Fibroblast of the aortic adventitia (primary cell): ENCODE data around the gene MT1E. TPM values are rescaled to one million over a fixed set of nuclear protein-coding genes. Genes with fewer than 3 reads are reported as not detected.
A peak's percentile ranks its signal among the peaks of the same experiment; 100 is the strongest.

Experiments used
- DNase-seq: peaks from one replicate; pipeline ENCODE4 v3.0.0-alpha.2; 2010; ENCODE audit warnings: low read depth
- H3K4me3 ChIP-seq: 2 replicates; pipeline ENCODE4 v1.5.1; 2011; ENCODE audit warnings: low read depth, mild to moderate bottlenecking, control low read depth, low read length, moderate library complexity
- CTCF ChIP-seq: IDR thresholded peaks from 2 replicates; pipeline ENCODE4 v1.5.1; 2011; ENCODE audit warnings: mild to moderate bottlenecking, low read length, control low read depth, inconsistent platforms; ENCODE audit not compliant: insufficient read depth
- total RNA-seq: library from RNA; depleted of rRNA; stranded (reverse); fragments of >200 nt; gene quantifications from 2 replicates; pipeline ENCODE4 v1.2.3, GENCODE V29; 2012; ENCODE audit warnings: low replicate concordance

MT1E gene
- total RNA-seq, 1 donor: 54.7 TPM

DNA sequence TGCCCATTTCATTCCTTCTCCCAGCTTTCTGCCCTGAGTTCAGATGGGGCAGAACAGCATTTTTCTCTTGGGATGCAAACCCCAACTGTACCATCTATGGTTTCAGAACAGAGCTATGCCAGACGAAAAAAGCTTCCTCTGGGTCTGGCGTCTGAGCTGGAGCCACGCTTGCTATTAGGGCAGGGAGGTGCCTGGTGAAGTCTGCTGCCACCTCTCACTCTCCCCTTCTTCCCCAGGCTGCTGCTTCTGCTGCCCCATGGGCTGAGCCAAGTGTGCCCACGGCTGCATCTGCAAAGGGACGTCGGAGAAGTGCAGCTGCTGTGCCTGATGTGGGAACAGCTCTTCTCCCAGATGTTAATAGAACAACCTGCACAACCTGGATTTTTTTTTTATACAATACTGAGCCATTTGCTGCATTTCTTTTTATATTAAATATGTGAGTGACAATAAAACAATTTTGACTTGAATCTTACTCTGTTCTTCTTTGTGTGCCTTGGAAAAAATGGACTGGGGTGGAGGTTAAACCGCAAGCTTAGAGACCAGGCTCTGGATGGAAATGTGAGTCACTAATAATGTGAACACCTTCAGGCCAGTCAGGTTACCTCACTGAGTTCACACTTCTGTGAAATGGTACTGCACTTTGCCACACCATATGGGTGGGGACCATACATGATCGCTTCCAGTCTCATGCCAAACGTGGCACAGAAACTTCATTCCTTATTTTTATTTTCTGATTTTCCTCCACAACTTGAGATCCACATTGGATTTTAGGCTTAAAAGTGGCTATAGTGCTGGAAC is 11.2 kb downstream of the MT1E start:
- TF ChIP-seq CTCF: no peak
- H3K4me3 ChIP-seq: no peak overlapping the region
- DNase-seq: no peak

DNA sequence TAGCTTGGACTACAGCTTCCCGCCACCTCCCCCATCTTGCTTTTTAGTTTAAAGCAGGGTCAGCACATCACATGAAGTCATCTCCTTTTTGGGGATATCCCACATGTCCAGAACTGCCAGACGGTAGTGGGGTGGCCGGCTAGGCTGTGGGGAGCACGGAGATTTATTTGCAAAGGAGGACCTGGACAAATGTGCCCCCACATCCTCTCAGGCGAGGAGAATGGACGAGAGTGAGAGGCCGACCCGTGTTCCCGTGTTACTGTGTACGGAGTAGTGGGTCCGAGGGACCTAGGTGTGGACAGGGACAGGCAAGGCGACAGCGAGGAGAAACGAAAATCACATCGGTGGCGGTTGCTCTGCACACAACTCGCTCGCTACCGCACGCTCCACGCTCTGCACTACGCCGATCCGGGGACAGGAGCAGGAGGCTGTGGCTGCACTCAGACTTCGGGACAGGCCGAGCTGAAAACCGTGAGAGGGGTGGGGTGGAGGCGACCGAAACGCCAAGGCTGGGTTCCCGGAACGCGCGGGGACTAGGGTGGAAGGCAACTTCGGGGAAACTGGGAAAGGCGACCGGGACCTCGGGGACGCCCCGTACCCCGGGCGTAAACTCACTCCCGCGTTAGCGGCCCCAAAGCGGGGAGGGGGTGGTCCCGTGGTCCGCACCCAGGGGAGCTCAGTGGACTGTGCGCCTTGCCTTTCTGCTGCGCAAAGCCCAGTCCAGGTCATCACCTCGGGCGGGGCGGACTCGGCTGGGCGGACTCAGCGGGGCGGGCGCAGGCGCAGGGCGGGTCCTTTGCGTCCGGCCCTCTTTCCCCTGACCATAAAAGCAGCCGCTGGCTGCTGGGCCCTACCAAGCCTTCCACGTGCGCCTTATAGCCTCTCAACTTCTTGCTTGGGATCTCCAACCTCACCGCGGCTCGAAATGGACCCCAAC is 12.5 kb downstream of the MT1E start, which contains the start of gene MT1A:
Gene MT1A, plus strand, starts transcription at position 853 of the 937 bp plus-strand sequence. Its CDS starts 73 bp downstream, at position 926.
- peak within 1 kb of the TSS; percentile 60 for H3K4me3 ChIP-seq
- peak; percentile 44 for DNase-seq
- TF ChIP-seq CTCF: no peak

- no peak for TF ChIP-seq CTCF
- H3K4me3 ChIP-seq: no peak overlapping the region
- no peak for DNase-seq
Measured at GRCh38 chr16:56639045-56639444, 13.5 kb downstream of the MT1E start.

GRCh38 chr16:56640076-56640475 is 14.5 kb downstream of the MT1E start:
- no peak for DNase-seq
- H3K4me3 ChIP-seq: no peak overlapping the region
- TF ChIP-seq CTCF: no peak

DNA sequence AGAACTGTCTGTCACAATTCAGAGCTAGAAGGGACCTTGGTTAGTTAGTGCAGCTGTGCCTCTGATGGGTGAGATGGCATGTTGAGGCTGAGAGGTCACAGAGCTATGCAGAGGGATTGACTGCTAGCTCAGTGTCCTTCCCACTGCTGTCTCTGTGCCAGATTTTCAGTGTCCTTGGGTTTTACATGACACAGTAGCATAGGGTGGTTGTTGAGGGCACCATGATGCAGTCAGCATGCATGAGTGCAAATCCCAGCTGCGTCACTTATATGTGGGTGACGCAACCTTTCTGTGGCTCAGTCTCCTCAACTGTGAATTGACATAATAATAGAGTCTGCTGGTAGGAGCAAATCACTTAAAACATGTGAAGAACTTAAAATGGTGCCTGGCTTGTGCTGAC is 15.6 kb downstream of the MT1E start:
- H3K4me3 ChIP-seq: no peak overlapping the region
- DNase-seq: no peak
- TF ChIP-seq CTCF: no peak

DNA sequence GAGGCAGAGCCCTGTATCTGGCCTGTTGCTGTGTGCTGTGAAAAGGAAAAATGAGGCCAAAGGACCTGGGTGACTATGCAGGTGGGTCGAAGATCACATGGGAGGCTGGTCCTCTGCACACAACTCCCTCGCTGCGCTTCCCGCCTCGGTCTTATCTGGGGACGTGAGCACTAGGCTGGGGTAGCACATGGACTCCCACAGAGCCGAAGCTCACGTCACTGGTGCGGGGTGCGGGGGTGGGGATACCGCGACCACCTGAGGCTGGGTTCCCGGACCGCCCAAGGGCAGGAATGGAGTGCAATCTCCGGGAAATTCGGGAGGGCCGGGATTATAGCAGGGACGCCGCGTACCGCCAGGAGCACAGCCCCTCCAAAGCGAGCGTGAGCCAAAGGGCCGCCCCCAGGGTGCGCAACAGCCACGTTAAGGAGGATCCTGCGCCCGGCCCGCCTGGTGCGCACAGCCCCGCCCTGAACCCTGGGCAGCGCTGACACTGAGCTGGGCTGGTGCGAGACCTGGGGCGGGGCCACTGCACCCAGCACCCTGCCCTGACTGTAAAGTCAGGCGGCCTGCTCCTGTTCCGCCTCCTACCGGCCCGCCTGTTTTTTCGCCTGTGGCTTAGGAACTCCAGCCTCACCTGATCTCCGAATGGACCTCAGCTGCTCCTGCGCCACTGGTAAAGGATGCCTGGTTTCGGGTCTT is 17.6 kb downstream of the MT1E start:
- TF ChIP-seq CTCF: peak; percentile 39
- peak overlapping the region; percentile 49 for H3K4me3 ChIP-seq
- peak; percentile 34 for DNase-seq
